Keratinocyte (primary cell): ENCODE measurements around the gene KLF3. TPM values are rescaled to one million over a fixed set of nuclear protein-coding genes. Genes with fewer than 3 reads are reported as not detected.

Experiments
- DNase-seq: peaks from one replicate; pipeline ENCODE4 v3.0.0-alpha.2; 2011; ENCODE audit warnings: low read depth, missing footprints, low spot score
- FAIRE-seq: peaks from 2 replicates; lab custom pipeline; 2011; peaks lifted over from hg19 to GRCh38; lab: Jason Lieb, UNC
- H2AFZ ChIP-seq: 2 replicates; pipeline ENCODE4 v1.6.0; 2012; ENCODE audit warnings: low read length, control low read depth, inconsistent platforms; ENCODE audit not compliant: control insufficient read depth
- H3K27ac ChIP-seq: 2 replicates; pipeline ENCODE4 v1.5.1; 2011; ENCODE audit warnings: low read length; ENCODE audit not compliant: control insufficient read depth, insufficient read depth
- H3K27me3 ChIP-seq: 3 replicates; pipeline ENCODE4 v1.6.0; 2011; ENCODE audit warnings: low read length; ENCODE audit not compliant: control insufficient read depth, insufficient read depth; ENCODE audit errors: extremely low read depth
- H3K36me3 ChIP-seq, 2 experiments: 2 replicates in 1 of 2; 3 replicates in 1 of 2; pipeline ENCODE4 v1.5.1; 2011; ENCODE audit warnings: low read length in 2 of 2, mild to moderate bottlenecking in 1 of 2; ENCODE audit not compliant: control insufficient read depth in 2 of 2, insufficient read depth in 2 of 2; ENCODE audit errors: extremely low read depth in 1 of 2
- H3K4me1 ChIP-seq: 3 replicates; pipeline ENCODE4 v1.5.1; 2011; ENCODE audit warnings: low read length; ENCODE audit not compliant: control insufficient read depth, insufficient read depth; ENCODE audit errors: extremely low read depth
- H3K4me2 ChIP-seq: 3 replicates; pipeline ENCODE4 v1.6.0; 2011; ENCODE audit warnings: low read depth, low read length; ENCODE audit not compliant: control insufficient read depth, insufficient read depth; ENCODE audit errors: extremely low read depth
- H3K4me3 ChIP-seq, 3 experiments: fragments of 200-600 bp in 1 of 3; sonication (generic) in 1 of 3; 2 replicates in 2 of 3; 3 replicates in 1 of 3; pipeline ENCODE4 v1.5.1; 2011 to 2016; ENCODE audit warnings: low read length in 3 of 3, mild to moderate bottlenecking in 3 of 3, control low read depth in 2 of 3, inconsistent platforms in 1 of 3, low read depth in 1 of 3, mixed read lengths in 1 of 3, mixed run types in 1 of 3, moderate library complexity in 1 of 3; ENCODE audit not compliant: control insufficient read depth in 2 of 3, insufficient read depth in 2 of 3; ENCODE audit errors: extremely low read depth in 1 of 3
- H3K79me2 ChIP-seq: 2 replicates; pipeline ENCODE4 v1.6.0; 2012; ENCODE audit warnings: low read length; ENCODE audit not compliant: control insufficient read depth, insufficient read depth
- H3K9ac ChIP-seq: 3 replicates; pipeline ENCODE4 v1.6.0; 2011; ENCODE audit warnings: low read length; ENCODE audit not compliant: control insufficient read depth, insufficient read depth; ENCODE audit errors: extremely low read depth
- H3K9me1 ChIP-seq: 3 replicates; pipeline ENCODE4 v1.6.0; 2011; ENCODE audit warnings: low read length; ENCODE audit not compliant: control insufficient read depth, insufficient read depth; ENCODE audit errors: extremely low read depth
- H3K9me3 ChIP-seq: 2 replicates; pipeline ENCODE4 v1.5.1; 2012; ENCODE audit warnings: low read depth, low read length; ENCODE audit not compliant: control insufficient read depth
- H4K20me1 ChIP-seq: 3 replicates; pipeline ENCODE4 v1.6.0; 2011; ENCODE audit warnings: low read length; ENCODE audit not compliant: control insufficient read depth, insufficient read depth; ENCODE audit errors: extremely low read depth
- CTCF ChIP-seq, 3 experiments: IDR thresholded peaks in 1 of 3; conservative IDR thresholded peaks in 1 of 3; optimal IDR thresholded peaks in 1 of 3; 2 replicates in 2 of 3; 3 replicates in 1 of 3; pipeline versions ENCODE3 to v1.5.1; 2011; ENCODE audit warnings: low read length in 3 of 3, mild to moderate bottlenecking in 3 of 3, moderate library complexity in 2 of 3, control low read depth in 1 of 3, inconsistent platforms in 1 of 3; ENCODE audit not compliant: insufficient read depth in 2 of 3; ENCODE audit errors: extremely low read depth in 1 of 3
- EZH2 ChIP-seq: IDR thresholded peaks from one replicate; pipeline ENCODE4 v1.6.1; 2012; ENCODE audit warnings: inconsistent platforms, mild to moderate bottlenecking, low read length, moderate library complexity
- dilution Hi-C: fragments of 300-500 bp; cut with MboI; formaldehyde crosslinking; loops from one replicate; pipeline ENCODE4 v1.7.0; 2020; ENCODE audit warnings: low sequenced_read_pairs; ENCODE audit not compliant: extremely low pct_ligation_motif_present
- polyA plus RNA-seq, 5 experiments: library from polyadenylated mRNA; depleted of rRNA in 3 of 5; stranded (reverse) in 3 of 5; stranded (forward) in 1 of 5; unstranded in 1 of 5; fragments of >200 nt; gene quantifications; 1 replicate in 1 of 5; 2 replicates in 3 of 5; 3 replicates in 1 of 5; pipeline versions ENCODE4 v1.2.1 to v1.2.3, GENCODE V29; 2011 to 2012; ENCODE audit warnings: missing spikeins in 2 of 5, low read depth in 1 of 5, low replicate concordance in 1 of 5

Gene KLF3
- polyA plus RNA-seq, 1 donor (not counting 4 experiments of a cell fraction or from before 2014, with no cell fraction given) = 39.9 TPM

- TF ChIP-seq EZH2 (no peak), CTCF (optimal IDR thresholded peaks at IDR 0.05 in 1 of 3, IDR thresholded peaks at IDR 0.05 in 1 of 3, conservative IDR thresholded peaks at IDR 0.05 in 1 of 3; ENCODE audit: extremely low read depth in 1 of 3, insufficient read depth in 2 of 3, low read length in 3 of 3) (no peak)
- H3K4me1 ChIP-seq = peaks cover 16% of the 10 kb centered on the region
- DNase-seq (no peak), FAIRE-seq (no peak)
- no peak overlapping the region for H3K9ac ChIP-seq
- H3K9me1 ChIP-seq = no peaks in the 10 kb centered on the region
- dilution Hi-C loops = no loop called here
- no peaks in the 10 kb centered on the region for H3K9me3 ChIP-seq
- H3K79me2 ChIP-seq = peaks cover 37% of the 10 kb centered on the region
- no peak overlapping the region for H3K27ac ChIP-seq
- peaks cover 20% of the 10 kb centered on the region for H4K20me1 ChIP-seq
- H3K36me3 ChIP-seq = peaks cover 47 to 59% of the 10 kb centered on the region in 2 experiments
- H3K27me3 ChIP-seq = no peaks in the 10 kb centered on the region
- H2AFZ ChIP-seq = no peak overlapping the region
- H3K4me2 ChIP-seq = no peak overlapping the region
- H3K4me3 ChIP-seq = no peak overlapping the region
Observed at GRCh38 chr4:38691251-38692008, 27.4 kb downstream of the KLF3 start.

- Histone ChIP-seq H3K9ac (no peak overlapping the region), H2AFZ (no peak overlapping the region), H3K36me3 (peaks cover 50 to 64% of the 10 kb centered on the region in 2 experiments), H3K9me3 (no peaks in the 10 kb centered on the region), H4K20me1 (peaks cover 18% of the 10 kb centered on the region), H3K9me1 (no peaks in the 10 kb centered on the region), H3K27me3 (no peaks in the 10 kb centered on the region), H3K4me3 (no peak overlapping the region), H3K27ac (no peak overlapping the region), H3K4me2 (no peak overlapping the region), H3K79me2 (peaks cover 34% of the 10 kb centered on the region), H3K4me1 (peaks cover 7% of the 10 kb centered on the region)
- FAIRE-seq (no peak), DNase-seq (no peak)
- TF ChIP-seq CTCF (optimal IDR thresholded peaks at IDR 0.05 in 1 of 3, IDR thresholded peaks at IDR 0.05 in 1 of 3, conservative IDR thresholded peaks at IDR 0.05 in 1 of 3; ENCODE audit: extremely low read depth in 1 of 3, insufficient read depth in 2 of 3, low read length in 3 of 3) (no peak), EZH2 (no peak)
- dilution Hi-C loops = no loop called here
Observed at GRCh38 chr4:38692421-38692820, 28.4 kb downstream of the KLF3 start.
